ENCODE results near the gene AQP6.

DNA sequence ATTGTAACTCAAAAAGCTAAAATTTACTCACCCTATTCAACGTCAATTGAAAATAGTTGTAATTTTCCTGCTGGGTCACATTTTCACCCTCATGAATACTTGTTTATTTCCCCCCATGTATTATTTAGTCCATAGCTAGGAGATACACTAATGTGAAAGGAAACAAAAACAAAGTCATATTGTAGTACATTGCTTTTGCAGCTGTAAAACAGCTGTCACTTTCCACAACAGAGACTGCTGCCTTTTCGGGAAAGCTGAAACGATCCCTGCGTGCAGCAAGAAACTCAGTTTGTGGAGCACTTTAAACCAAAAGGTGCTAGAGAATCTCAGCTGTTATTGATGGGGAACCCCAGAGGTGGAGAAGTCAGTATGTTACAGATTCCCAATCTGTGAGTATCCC lies 48.3 kb downstream of the AQP6 start:
- TF ChIP-seq CTCF (IDR thresholded peaks at IDR 0.05) (no peak), POLR2A (IDR thresholded peaks at IDR 0.05) (no peak)
